Mucosa of stomach (tissue), 1 donor: ENCODE measurements around the gene ZNF595.
"Not testable (repeated sequence)": the region's sequence is repeated elsewhere in the genome, so short reads cannot be mapped to it uniquely, and the experiment has no call there.

ENCODE experiments used
- H3K27me3 ChIP-seq: one replicate; pipeline ENCODE4 v1.7.0; 2013; ENCODE audit warnings: mild to moderate bottlenecking, low read length; ENCODE audit not compliant: control insufficient read depth, insufficient read depth
- H3K36me3 ChIP-seq: one replicate; pipeline ENCODE4 v1.7.0; 2013; ENCODE audit warnings: low read length; ENCODE audit not compliant: control insufficient read depth, insufficient read depth
- H3K4me1 ChIP-seq: one replicate; pipeline ENCODE4 v1.7.0; 2013; ENCODE audit warnings: mild to moderate bottlenecking, low read length; ENCODE audit not compliant: control insufficient read depth, insufficient read depth
- H3K4me3 ChIP-seq: one replicate; pipeline ENCODE4 v1.7.0; 2013; ENCODE audit warnings: low read length
- H3K9ac ChIP-seq: one replicate; pipeline ENCODE4 v1.7.0; 2013; ENCODE audit warnings: mild to moderate bottlenecking, low read length, moderate library complexity
- H3K9me3 ChIP-seq: one replicate; pipeline ENCODE4 v1.7.0; 2013; ENCODE audit warnings: mild to moderate bottlenecking, low read length, moderate library complexity; ENCODE audit not compliant: control insufficient read depth
- donor health status: Pancreatic carcinoma.

Gene ZNF595

GRCh38 chr4:52804-53479 lies at the start of gene ZNF595:
TSS of gene ZNF595 (plus strand) at chr4:53321. CDS start at chr4:53489, 168 bp downstream.
- H3K9me3 ChIP-seq, H3K4me3 ChIP-seq, H3K27me3 ChIP-seq, H3K36me3 ChIP-seq, H3K4me1 ChIP-seq, H3K9ac ChIP-seq: not testable (repeated sequence)

GRCh38 chr4:9937-10870 lies 42.9 kb upstream of the ZNF595 start:
- H3K4me3 ChIP-seq, H3K36me3 ChIP-seq, H3K4me1 ChIP-seq, H3K9me3 ChIP-seq, H3K27me3 ChIP-seq, H3K9ac ChIP-seq: not testable (repeated sequence)

- not testable (repeated sequence) for H3K27me3 ChIP-seq, H3K4me1 ChIP-seq, H3K36me3 ChIP-seq, H3K9ac ChIP-seq, H3K4me3 ChIP-seq, H3K9me3 ChIP-seq
These were observed 41.9 kb upstream of the ZNF595 start for GRCh38 chr4:11095-11815.

GRCh38 chr4:11816-12417 lies 41.2 kb upstream of the ZNF595 start:
- not testable (repeated sequence) for H3K4me1 ChIP-seq, H3K9me3 ChIP-seq, H3K9ac ChIP-seq, H3K4me3 ChIP-seq, H3K36me3 ChIP-seq, H3K27me3 ChIP-seq

DNA sequence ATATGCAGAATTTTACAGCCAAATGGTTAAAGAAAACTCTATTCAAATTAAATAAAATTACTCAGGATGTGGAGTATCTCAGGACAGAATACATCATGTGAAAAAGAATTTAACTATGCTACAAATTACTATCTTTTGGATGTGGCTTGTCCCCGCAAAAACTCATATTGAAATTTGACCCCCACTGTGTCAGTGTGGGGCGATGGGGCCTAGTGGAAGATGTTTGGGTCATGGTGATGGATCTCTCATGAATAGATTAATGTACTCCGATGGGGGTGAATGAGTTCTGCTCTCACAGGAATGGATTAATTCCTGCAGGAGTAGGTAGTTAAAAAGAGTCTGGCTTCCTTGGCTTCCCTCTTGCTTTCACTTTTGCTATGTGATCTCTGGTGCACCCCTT lies 35.0 kb upstream of the ZNF595 start:
- not testable (repeated sequence) for H3K4me3 ChIP-seq, H3K9ac ChIP-seq, H3K4me1 ChIP-seq, H3K27me3 ChIP-seq, H3K9me3 ChIP-seq, H3K36me3 ChIP-seq

DNA sequence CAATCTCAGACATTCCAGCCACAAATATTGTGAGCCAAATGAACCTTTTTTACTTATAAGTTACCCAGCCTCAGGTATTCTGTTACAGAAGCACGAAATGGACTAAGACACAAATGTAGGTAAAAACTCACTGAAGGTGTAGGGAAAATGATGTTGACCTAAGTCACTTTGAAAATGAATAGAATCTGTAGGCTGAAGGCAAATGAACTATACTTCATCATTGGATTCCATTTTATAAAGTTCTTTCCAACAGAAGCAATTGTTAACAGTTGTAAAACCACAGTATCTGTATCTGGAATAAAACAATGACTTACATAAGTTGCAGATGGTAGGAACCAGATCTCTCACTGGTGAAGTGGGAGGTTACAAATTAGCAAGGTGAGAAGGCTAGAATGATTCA lies 34.5 kb upstream of the ZNF595 start:
- not testable (repeated sequence) for H3K4me3 ChIP-seq, H3K9ac ChIP-seq, H3K4me1 ChIP-seq, H3K27me3 ChIP-seq, H3K9me3 ChIP-seq, H3K36me3 ChIP-seq

GRCh38 chr4:22882-23281 lies 30.2 kb upstream of the ZNF595 start:
- not testable (repeated sequence) for H3K9me3 ChIP-seq, H3K4me1 ChIP-seq, H3K4me3 ChIP-seq, H3K27me3 ChIP-seq, H3K36me3 ChIP-seq, H3K9ac ChIP-seq

- H3K27me3 ChIP-seq, H3K4me3 ChIP-seq, H3K9me3 ChIP-seq, H3K4me1 ChIP-seq, H3K36me3 ChIP-seq, H3K9ac ChIP-seq: not testable (repeated sequence)
These were observed 28.8 kb upstream of the ZNF595 start for GRCh38 chr4:24359-24758.

DNA sequence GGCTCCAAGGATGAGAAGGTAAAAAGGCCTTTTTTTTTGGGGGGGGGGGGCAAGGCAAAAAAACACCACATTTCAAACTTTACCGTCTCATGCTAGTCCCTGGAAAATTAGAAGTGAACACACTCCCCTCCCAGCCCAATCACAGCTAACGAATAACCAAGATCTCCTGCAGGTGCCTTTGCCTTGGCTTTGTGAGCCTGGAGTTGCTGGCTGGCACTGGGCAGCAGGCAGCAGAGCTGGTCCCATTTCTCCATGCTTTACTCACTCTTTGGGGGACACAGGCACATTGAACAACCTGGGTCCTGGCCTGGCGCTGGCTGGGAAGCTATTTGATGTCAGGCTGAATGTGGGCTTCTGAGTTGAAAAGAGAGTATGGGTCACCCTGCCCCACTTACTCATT lies 25.6 kb upstream of the ZNF595 start:
- not testable (repeated sequence) for H3K4me3 ChIP-seq, H3K27me3 ChIP-seq, H3K9ac ChIP-seq, H3K9me3 ChIP-seq, H3K4me1 ChIP-seq, H3K36me3 ChIP-seq

GRCh38 chr4:28767-29542 lies 24.2 kb upstream of the ZNF595 start:
- not testable (repeated sequence) for H3K9ac ChIP-seq, H3K27me3 ChIP-seq, H3K4me3 ChIP-seq, H3K4me1 ChIP-seq, H3K9me3 ChIP-seq, H3K36me3 ChIP-seq

- H3K9ac ChIP-seq, H3K27me3 ChIP-seq, H3K36me3 ChIP-seq, H3K9me3 ChIP-seq, H3K4me1 ChIP-seq, H3K4me3 ChIP-seq: not testable (repeated sequence)
These were observed 19.8 kb upstream of the ZNF595 start for GRCh38 chr4:33314-33713.
